Measurements from ENCODE around the gene HM13.
"Not testable (repeated sequence)": the region's sequence is repeated elsewhere in the genome, so short reads cannot be mapped to it uniquely, and the experiment has no call there.

Gene HM13

DNA sequence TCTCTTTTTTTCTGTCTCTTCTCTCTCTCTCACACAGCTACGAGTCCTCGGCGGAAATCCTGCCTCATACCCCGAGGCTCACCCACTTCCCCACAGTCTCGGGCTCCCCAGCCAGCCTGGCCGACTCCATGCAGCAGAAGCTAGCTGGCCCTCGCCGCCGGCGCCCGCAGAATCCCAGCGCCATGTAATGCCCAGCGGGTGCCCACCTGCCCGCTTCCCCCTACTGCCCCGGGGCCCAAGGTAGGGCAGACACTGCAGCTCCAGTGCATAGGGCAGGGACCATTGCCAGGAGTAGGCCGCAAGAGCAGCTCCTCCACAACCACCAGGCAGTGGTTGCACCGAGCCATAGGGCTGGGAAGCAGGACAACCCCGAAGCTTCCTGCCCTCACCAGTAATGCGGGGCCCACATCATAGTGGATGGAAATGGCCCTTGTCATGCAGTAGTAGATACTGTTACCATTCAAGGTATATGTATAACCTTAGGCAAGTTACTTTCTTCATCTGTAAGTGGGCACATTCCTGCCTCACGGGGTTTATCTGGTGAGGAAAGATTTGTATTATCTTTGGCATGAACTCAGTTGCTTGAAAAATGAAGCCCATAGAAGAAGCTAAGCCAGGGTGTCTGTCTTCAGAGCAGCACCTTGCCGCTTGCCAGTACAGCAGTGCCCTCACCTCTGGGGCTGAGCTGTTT, 53.9 kb downstream of the HM13 start:
- DNase-seq: no peak

DNA sequence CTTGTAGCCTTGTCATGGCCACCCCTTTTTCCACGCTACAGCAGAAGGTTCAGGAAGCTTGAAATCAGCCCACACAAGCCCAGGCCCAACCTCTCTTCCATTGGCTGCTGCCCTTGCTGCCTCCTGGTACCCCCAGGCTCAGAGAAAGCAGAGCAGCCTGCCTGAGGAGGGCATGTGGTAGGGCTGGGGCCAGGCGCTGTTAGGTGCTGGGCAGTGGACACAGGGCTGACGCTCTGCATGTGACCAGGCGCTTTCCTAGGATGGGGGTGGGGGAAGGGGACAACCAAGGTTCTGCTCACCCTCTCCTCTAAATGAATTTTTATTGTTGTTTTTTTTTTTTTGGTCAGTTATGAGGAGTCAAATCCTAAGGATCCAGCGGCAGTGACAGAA, 54.5 kb downstream of the HM13 start:
- DNase-seq: no peak

DNA sequence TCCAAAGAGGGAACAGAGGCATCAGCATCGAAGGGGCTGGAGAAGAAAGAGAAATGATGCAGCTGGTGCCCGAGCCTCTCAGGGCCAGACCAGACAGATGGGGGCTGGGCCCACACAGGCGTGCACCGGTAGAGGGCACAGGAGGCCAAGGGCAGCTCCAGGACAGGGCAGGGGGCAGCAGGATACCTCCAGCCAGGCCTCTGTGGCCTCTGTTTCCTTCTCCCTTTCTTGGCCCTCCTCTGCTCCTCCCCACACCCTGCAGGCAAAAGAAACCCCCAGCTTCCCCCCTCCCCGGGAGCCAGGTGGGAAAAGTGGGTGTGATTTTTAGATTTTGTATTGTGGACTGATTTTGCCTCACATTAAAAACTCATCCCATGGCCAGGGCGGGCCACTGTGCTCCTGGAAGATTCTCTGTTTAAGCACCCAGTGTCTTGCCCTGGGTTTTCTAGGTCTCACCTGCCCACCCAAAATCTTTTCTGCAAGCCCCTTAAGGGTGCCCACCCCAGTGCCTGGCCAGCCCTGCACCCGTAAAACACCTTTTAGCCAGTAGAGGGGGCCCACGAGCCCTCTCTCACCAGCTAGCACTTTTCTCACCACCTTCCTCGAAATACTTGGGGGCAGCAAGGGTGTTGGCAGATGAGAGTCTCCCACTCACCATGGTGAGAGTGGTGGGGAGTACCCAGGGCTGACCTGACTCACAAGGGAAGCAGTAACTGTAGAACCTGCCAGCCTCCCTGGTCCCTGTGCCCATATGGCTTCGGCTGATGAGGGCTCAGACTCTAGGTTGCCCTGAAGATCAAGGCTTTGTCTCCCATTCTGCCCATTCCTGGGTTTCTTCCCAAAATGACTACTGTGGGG, 55.1 kb downstream of the HM13 start:
- peak; percentile 67 for DNase-seq

DNA sequence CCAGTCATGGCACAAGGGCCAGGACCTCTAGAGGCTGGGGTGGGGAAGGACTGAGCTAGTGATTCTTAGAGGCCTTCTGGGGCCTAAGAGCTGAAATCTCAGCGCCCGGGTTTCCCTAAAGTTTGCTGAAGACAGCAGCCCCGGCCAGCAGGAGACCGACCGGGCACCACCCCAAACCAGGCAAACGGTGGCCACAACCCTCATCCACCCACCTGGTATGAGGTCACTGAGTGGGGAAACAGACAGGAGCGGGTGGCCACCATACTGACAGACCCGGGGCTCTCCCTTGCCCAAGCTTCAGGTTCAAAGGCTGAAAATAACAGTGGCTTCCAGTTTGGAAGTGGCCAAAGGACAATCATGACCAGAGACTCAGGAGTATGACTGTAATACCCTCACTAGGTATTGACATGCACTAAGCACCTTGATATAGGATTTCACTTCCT, 55.8 kb downstream of the HM13 start:
- DNase-seq: no peak

DNA sequence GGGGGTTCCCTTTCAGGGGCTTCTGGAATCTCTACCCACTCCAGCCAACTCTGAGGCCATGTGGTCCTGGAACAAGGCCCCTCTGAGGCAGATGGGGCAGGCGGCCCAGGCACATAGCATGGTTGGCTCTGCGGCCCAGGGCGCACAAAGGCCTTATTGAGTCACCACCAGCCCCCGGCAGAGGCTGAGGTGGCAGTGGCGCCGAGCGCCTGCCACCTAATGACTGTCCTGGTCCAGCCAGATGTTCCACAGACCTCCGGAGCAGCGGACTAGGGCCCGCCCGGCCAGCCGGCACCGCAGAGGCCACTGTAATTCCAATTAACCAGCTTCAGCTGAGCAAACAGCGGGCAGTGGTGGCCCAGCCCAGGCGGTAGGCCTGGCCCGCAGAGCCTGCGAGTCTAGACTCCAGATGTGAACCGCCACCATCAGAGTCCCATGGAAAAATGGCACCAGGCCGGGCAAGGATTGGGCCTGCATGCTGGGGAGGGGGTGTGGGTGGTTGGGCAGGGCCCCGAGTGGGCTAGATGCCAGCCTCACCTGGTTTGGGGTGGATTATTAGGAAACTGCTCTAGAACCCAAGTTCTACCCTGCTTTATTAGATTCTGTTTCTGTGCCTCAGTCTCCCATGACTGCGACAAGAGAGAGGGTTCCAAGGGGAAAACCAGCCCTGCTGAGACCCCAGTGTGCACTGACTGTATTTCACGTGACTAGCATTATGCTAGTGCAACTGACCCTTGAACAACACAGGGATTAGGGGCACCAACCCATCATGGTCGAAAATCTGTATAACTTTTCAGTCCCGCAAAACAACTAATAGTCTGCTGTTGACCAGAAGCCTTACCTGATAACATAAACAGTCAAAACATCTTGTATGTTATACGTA, 56.7 kb downstream of the HM13 start:
- no peak for DNase-seq

DNA sequence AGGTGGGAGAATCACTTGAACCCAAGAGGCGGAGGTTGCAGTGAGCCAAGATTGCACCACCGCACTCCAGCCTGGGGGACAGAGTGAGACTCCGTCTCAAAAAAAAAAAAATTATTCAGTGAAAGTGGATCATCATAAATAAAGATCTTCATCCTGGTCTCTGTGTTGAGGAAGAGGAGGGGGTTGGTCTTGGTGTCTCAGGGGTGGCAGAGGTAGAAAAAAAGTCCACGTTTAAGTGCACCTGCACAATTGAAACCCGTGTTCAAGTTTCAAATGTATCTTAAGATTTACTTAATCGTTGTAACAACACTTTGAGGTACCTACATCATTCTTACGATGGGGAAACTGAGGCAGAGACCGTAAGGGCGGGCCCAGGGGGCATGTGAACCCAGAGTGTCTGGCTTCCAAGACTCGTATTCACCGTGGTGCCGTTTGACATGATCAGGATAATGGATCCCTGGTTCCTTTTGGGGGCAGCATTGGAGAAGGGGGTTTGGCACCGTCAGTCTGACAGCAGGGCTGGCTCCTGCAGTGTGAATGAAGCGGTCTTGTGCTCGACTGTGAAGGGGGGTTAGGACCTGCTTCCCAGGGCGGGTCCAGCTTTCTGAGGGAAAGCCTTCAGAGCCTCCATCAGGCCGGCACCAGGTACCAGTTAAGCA, 57.9 kb downstream of the HM13 start:
- DNase-seq: peak; percentile 32

DNA sequence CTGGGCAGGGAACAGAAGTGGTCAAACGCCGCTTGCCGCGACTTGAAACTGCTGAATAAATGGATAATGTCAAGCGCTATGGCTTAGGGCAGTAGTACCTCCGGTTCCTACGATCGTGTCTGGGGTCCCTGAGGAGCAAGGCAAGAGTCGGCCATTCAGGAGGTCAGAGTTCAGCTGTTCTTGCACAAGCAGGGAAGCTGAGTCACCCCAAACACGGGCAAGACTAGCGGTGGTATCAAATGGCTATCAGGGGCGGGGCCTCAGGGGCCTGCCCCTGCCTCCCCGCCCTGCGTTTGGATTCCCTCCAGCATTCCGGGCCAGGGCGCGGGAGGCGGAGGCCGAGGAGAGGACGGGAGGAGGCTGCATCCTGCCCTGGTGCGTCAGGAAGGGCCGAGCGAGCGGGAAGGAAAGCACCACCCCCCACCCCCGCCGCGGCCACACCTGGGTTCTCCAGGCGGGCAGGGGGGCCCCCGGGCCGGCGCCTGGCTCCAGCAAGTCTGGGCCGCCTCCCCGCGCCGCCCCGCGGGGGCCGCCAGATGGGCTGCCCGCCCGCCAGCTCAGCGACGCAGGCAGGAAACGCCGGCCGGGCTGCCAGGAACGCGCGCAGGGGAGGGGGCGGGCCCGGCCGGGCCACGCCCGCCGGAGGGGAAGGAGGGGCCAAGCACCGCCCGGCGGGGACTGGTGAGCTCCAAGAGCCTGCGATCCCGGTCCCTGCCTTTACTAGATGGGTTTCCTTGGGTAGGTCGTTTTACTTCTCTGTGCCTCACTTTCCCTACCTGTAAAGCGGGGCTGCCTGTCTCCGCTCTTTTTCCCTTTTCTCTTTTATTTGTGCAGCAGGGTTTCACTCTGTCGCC, 58.7 kb downstream of the HM13 start:
- peak; percentile 92 for DNase-seq

DNA sequence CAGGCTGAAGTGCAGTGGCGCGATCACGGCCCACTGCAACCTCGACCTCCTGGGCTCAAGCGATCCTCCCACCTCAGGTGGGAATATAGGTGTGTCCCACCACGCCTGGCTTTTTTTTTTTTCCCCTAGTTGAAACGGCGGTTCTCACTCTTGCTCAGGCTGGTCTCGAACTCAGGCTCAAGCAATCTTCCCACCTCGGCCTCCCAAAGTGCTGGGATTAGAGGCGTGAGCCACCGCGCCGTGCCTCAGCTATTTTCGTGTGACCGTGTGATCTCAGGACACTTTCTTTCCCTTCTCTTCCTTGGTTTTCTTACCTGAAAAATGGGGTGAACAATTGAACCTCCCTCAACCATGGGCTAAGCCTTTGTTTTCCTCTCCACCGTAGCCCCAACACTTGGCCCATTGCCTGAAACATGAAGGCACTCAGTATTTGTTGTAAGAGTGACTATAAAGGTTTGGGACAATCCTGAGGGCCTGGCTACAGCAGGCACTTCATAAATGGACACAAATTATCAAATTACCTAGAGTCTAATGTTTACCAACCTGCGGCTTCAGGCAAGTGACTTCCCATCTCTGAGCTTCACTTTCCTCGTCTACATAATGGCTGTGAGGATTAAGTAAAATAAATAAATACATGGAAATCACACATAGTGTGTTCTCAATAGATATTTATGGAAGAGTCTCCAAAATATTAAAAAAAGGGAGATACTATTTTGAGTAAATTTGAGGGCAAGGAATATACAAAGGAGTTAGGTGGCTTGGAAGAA, 59.5 kb downstream of the HM13 start:
- DNase-seq: no peak

DNA sequence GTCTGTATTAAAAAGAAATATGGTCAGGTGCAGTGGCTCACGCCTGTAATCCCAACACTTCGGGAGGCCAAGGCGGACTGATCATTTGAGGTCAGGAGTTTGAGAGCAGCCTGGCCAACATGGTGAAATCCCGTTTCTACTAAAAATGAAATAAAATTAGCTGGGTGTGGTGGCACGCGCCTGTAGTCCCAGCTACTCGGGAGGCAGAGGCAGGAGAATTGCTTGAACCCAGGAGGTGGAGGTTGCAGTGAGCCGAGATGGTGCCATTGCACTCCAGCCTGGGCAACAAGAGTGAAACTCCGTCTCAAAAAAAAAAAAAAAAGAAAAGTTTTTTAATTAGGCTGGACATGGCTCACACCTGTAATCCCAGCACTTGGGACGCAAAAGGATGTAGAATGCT, 60.7 kb downstream of the HM13 start:
- not testable (repeated sequence) for DNase-seq

DNA sequence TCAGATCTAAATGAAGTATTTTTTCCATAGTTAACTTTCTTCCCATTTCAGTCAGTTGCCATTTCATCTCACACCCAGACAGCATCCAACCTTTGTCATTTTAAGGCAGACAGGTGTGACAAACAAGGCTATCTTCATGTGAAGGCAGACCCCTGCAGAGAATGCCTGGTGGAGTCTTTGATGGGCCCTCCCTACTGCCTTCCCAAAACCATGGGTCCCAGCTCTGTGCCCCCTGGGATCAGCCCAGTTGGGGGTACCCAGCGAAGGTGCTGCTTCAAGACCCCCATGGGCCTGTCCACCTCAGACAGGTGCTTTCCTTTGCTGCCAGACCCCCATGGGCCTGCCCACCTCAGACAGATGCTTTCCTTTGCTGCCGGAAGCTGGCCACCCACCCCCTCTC, 62.5 kb downstream of the HM13 start:
- no peak for DNase-seq

DNA sequence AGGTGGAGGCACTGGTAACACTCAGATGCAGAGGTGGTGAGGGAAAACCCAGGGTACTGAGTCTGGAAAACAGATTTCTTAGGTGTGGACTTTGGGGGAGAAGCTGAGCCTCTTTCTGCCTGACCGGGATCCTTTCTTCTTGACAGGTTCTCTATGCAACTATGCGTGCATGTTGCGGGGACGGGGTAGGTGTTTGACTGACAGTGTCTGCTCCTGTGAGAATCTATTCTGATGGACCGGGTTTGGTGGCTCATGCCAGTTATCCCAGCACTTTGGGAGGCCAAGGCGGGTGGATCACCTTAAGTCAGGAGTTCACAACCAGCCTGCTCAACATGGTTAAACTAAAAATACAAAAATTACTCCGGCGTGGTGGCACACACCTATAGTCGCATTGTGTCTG, 63.0 kb downstream of the HM13 start:
- no peak for DNase-seq

DNA sequence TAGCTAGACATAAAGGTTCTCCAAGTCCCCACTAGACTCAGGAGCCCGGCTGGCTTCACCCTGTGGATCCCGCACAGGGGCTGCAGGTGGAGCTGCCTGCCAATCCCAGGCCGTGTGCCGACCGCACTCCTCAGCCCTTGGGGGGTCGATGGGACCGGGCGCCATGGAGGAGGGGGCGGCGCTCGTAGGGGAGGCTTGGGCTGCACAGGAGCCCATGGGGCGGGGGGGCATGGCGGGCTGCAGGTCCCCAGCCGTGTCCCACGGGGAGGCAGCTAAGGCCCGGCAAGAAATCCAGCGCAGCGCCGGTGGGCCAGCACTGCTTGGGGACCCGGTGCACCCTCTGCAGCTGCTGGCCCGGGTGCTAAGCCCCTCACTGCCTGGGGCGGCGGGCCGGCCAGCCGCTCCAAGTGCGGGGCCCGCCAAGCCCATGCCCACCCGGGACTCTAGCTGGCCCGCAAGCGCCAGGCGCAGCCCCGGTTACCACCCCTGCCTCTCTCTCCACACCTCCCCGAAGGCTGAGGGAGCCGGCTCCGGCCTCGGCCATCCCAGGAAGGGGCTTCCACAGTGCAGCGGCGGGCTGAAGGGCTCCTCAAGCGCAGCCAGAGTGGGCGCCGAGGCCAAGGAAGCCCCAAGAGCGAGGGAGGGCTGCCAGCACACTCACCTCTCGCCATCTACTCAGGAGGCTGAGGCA, 64.4 kb downstream of the HM13 start:
- DNase-seq: no peak

DNA sequence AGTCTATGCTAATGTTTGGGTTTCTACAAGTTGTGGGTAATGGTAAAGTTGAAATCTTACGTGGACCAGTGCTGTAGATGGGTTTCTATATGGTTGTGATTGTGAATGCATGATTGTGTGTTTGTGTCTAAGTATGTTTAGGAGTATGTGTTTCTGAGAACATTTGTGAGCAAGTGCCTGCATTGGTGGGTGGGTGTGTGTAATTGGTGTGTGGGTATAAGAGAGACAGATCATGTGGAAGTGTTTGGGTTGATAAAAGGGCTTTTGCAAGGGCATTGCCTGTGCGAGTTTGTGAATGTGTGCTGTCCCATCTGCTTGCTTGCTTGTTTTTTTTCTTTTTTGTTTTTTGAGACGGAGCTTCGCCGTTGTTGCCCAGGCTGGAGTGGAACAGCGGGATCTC, 65.0 kb downstream of the HM13 start:
- DNase-seq: no peak

DNA sequence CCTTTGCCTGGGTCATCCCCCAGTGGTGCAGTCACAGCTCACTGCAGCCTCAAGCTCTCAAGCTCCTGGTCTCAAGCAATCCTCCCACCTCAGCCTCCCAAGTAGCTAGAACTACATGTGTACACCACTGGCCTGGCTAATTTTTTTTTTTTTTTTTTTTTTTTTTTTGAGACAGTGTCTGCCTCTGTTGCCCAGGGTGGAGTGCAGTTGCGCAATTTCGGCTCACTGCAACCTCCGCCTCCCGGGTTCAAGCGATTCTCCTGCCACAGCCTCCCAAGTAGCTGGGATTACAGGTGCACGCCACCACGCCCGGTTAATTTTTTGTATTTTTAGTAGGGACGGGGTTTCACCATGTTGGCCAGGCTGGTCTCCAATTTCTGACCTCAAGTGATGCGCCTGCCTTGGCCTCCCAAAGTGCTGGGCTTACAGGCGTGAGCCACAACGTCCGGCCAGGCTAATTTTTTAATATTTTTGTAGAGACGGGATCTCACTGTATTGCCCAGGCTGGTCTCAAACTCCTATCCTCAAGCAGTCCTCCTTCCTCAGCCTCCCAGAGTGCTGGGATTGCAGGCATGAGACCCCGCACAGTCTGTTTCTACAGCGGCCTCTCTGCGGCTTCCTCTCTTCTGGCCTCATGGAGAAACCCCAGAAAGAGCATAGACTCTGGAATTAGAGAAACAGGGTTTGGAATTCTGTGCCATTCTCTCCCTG, 65.9 kb downstream of the HM13 start:
- not testable (repeated sequence) for DNase-seq

DNA sequence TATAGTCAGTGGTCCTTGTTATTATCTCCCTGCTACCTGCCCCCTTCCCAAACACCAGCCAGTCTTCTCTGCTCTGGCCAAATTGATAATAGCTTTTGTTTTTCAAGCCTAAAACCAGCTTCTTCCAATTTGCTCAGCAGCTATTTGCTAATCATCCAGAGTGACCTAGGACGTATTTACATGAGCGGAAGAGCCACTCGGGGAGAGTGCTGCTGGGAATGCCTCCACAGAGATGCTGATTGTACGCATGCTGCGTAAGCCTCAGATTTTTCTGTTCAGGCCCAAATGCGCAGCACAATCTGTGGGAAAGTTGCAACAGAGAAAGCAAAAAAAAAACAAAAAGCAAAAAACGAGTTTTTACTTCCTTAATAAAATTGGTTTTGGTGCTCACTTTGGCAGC, 66.5 kb downstream of the HM13 start:
- DNase-seq: no peak

DNA sequence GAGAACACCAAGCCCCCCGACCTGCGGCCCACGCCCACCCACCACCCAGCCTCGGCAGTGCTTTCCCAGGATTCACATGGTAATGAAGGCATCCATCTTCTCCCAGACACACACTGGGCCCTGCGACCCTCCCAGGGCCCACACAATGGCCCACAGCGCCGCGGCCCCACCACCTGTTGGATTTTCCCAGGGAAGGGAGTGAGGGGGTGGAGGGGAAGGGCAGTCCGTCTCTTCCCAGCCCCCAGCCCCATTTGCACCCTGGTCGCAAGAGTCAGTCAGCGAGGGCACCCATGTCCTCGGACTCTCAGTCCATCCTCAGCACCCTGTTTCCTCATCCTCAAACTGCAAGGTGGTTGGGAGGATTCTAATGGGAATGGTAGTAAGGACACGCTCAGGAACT, 67.1 kb downstream of the HM13 start:
- DNase-seq: no peak

DNA sequence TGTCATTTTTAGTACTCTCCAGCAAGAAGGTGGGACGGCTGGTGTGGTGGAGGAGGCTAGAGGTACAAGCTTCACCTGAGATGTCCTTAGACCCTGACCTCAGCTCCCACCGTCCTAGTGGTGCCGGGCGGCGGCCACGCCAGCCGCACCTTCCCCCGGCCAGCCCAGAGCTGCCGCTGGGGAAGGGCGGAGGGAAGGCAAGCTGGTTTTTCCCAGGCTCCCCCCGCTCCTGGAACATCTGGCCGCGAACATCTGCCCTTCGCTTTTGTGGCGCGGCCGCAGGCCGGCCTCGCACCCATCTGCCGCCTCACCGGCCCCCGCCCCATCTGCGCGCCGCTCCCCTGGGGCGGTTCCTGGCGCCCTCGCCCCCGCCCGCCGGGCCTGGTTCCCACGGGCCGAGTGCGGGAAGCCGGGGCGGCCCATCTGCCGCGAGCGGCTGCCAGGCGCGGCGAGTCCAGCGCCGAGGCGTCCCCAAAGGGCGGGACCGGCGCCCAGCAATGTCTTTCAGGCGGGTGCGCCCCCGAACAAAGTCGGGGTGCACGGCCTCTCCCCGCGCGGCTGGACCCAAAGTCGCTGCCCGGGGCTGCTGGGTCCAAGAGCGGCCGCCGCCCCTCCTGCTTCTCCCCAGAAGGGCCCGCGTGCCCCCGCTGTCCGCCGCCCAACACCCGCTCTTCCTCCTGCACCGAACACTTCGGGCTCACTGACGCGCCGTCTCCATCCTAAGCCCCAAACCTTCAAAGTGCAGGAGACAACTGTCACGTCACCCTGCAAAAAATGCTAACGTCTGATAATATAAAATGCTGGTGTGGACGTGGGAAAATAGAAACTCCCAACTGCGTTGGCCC, 73.5 kb downstream of the HM13 start:
- DNase-seq: no peak

DNA sequence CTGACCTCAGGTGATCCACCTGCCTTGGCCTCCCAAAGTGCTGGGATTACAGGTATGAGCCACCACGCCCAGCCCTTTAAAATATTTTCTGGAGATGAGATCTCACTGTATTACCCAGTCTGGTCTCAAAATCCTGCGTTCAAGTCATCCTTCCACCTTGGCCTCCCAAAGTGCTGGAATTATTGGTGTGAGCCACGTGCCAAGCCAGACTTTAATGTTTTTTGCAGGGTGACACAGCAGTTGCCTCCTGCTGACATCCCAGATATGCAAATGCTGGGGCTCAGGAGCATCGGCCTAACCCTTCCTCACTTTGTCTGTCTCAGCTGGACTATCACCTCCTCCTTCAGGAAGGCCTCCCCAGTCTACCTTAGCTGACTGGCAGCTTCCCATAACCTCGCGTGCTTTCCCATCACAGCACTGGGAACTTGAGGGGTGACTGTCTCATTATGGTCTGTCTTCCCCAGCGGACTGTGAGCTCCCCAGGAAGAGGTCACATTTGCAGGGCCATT, 76.5 kb downstream of the HM13 start:
- no peak for DNase-seq

Measured in activated CD4-positive, alpha-beta T cell treated with anti-CD3 and anti-CD28 coated beads, Interleukin-2, Interleukin-6, amounts not matched to agents 100 ng/mL and 50 ng/mL, durations not matched to agents 16 hours and 8 hours (primary cell).